Upper lobe of right lung (tissue), 1 donor: ENCODE data around the gene CYBA. TPM values are rescaled to one million over a fixed set of nuclear protein-coding genes. Genes with fewer than 3 reads are reported as not detected.

Experiments used
- ATAC-seq: fragments of 200-7000 bp; cut with Tn5 transposase; one replicate; pipeline ENCODE4 v1.9.1; 2020; ENCODE audit warnings: mild to moderate bottlenecking, moderate library complexity
- DNase-seq: peaks from one replicate; pipeline ENCODE4 v3.0.0-alpha.2; 2020
- H3K27ac ChIP-seq: fragments of 200-600 bp; one replicate; pipeline ENCODE4 v1.8.0; 2022
- H3K27me3 ChIP-seq: fragments of 200-600 bp; one replicate; pipeline ENCODE4 v1.8.0; 2022; ENCODE audit warnings: mild to moderate bottlenecking
- H3K36me3 ChIP-seq: fragments of 200-600 bp; one replicate; pipeline ENCODE4 v1.8.0; 2022
- H3K4me1 ChIP-seq: fragments of 200-600 bp; one replicate; pipeline ENCODE4 v1.8.0; 2022
- H3K4me3 ChIP-seq: fragments of 200-600 bp; one replicate; pipeline ENCODE4 v1.8.0; 2022; ENCODE audit warnings: mild to moderate bottlenecking
- H3K9me3 ChIP-seq: fragments of 200-600 bp; one replicate; pipeline ENCODE4 v1.8.0; 2022
- CTCF ChIP-seq: fragments of 200-600 bp; IDR thresholded peaks from one replicate; pipeline ENCODE4 v1.8.0; 2022; ENCODE audit warnings: antibody characterized with exemption
- intact Hi-C: fragments of 100-400 bp; cut with DNase I; formaldehyde crosslinking; loops from one replicate; pipeline ENCODE4 v1.11.0; 2022
- total RNA-seq: library from RNA; stranded (reverse); fragmentation: NEBNext Ultra II Directional; extraction: Animal tissue kit (Norgen Biotek cat#: 25700); gene quantifications from one replicate; pipeline ENCODE4 v1.2.1, GENCODE V29; 2021
- donor health status: DM: no; HTN: yes; CAD: no; lungs with severe emphysema.

Gene CYBA
- total RNA-seq, 1 donor from 2014 or later: 257 TPM

- ATAC-seq (no peak), DNase-seq (no peak)
- Histone ChIP-seq H3K9me3 (no peaks in the 10 kb centered on the region), H3K27ac (no peak overlapping the region), H3K4me1 (peaks cover 29% of the 10 kb centered on the region), H3K4me3 (no peak overlapping the region), H3K27me3 (no peaks in the 10 kb centered on the region), H3K36me3 (peaks cover 36% of the 10 kb centered on the region)
- intact Hi-C loops: no loop called here
- no peak for TF ChIP-seq CTCF
Measured at GRCh38 chr16:88697116-88697830, 46.4 kb upstream of the CYBA start.

GRCh38 chr16:88696441-88696840 lies 45.6 kb upstream of the CYBA start:
- TF ChIP-seq CTCF: no peak
- H3K27ac ChIP-seq: no peak overlapping the region
- no peaks in the 10 kb centered on the region for H3K9me3 ChIP-seq
- H3K4me3 ChIP-seq: no peak overlapping the region
- ATAC-seq (no peak), DNase-seq (no peak)
- H3K36me3 ChIP-seq: peaks cover 36% of the 10 kb centered on the region
- intact Hi-C loops: no loop called here
- peaks cover 25% of the 10 kb centered on the region for H3K4me1 ChIP-seq
- no peaks in the 10 kb centered on the region for H3K27me3 ChIP-seq

GRCh38 chr16:88695753-88696152 lies 44.9 kb upstream of the CYBA start:
- no peak for DNase-seq
- intact Hi-C loops: no loop called here
- no peak for TF ChIP-seq CTCF
- Histone ChIP-seq H3K4me3 (no peak overlapping the region), H3K36me3 (peaks cover 36% of the 10 kb centered on the region), H3K27me3 (peaks cover 7% of the 10 kb centered on the region), H3K4me1 (peaks cover 20% of the 10 kb centered on the region), H3K27ac (no peak overlapping the region), H3K9me3 (no peaks in the 10 kb centered on the region)
- ATAC-seq: no peak

- peaks cover 7% of the 10 kb centered on the region for H3K27me3 ChIP-seq
- intact Hi-C loops: no loop called here
- DNase-seq (peak; percentile 73), ATAC-seq (peak; percentile 1)
- no peaks in the 10 kb centered on the region for H3K9me3 ChIP-seq
- H3K36me3 ChIP-seq: peaks cover 36% of the 10 kb centered on the region
- no peak overlapping the region for H3K27ac ChIP-seq
- peaks cover 14% of the 10 kb centered on the region for H3K4me1 ChIP-seq
- no peak overlapping the region for H3K4me3 ChIP-seq
- TF ChIP-seq CTCF: no peak
Measured at GRCh38 chr16:88695218-88695617, 44.4 kb upstream of the CYBA start.

- Histone ChIP-seq H3K27ac (no peak overlapping the region), H3K4me3 (no peak overlapping the region), H3K27me3 (peaks cover 9% of the 10 kb centered on the region), H3K4me1 (peaks cover 8% of the 10 kb centered on the region), H3K36me3 (peaks cover 32% of the 10 kb centered on the region), H3K9me3 (no peaks in the 10 kb centered on the region)
- DNase-seq (peak; percentile 61), ATAC-seq (no peak)
- intact Hi-C loops: no loop called here
- TF ChIP-seq CTCF: no peak
Measured at GRCh38 chr16:88694221-88695087, 43.6 kb upstream of the CYBA start.
